HG03097 (cell line): Measurements from ENCODE around the gene PPP1R3F.
A peak's percentile ranks its signal among the peaks of the same experiment; 100 is the strongest.

ENCODE experiments used
- ATAC-seq: cut with Tn5 transposase; IDR thresholded peaks from one replicate; pipeline ENCODE4 v1.9.1; 2021; ENCODE audit not compliant: unreplicated experiment, low FRiP score

PPP1R3F gene

DNA sequence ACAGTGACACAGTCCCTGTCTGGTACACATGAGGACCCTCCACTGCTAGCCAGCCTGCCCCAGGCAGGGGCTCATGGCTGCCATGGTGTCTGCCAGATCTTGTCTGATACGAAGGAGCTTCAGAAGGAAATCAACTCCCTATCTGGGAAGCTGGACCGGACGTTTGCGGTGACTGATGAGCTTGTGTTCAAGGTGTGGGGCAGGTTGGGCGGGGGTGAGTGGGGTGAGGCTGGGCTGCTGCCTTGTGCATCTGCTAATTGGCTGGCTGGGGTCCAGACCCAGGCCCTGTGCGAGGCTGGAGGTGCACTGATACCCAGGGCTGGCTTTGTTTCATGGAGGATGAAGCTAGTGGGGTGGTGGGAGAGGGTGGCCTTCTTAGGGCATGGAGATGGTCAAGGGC, 20.5 kb upstream of the PPP1R3F start:
- no peak for ATAC-seq

- no peak for ATAC-seq
Observed at GRCh38 chrX:49249616-49250015, 20.0 kb upstream of the PPP1R3F start.

DNA sequence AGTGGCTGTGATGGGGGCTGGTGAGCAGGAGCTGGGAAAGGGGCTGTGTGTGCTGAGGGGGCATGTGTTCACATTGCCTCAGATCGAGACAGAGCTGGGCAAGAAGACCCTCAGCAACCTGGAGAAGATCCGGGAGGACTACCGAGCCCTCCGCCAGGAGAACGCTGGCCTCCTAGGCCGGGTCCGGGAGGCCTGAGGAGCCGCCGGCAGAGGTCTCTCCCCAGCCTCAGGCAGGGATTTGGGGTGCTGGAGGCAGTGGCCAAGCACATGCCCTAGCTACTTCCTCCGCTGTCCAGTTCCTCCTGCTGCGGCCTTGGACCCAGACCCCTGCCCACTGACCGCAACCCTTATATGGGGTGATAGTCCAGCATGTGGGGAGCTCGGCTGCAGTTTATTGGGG, 19.5 kb upstream of the PPP1R3F start:
- ATAC-seq, result no peak

DNA sequence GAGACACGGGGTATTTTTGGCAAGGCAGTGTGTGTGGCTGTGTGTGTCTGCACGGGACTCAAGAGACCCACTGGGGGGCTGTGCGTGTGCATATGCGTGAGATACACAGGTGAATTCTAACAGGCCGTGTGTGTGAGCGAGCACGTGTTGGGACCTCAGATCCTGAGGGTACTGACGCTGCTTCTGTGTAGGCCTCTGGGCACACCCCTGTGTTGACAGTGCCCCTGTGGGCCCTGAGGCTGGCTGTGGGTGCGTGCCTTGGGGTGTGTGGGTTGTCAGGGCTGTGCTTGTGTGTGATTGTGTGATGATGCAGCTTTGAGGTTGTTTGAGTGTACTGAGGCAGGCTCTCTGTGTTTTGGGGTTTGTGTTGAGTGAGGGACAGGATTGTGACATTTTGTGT, 19.0 kb upstream of the PPP1R3F start:
- no peak for ATAC-seq

- ATAC-seq, result no peak
Observed at GRCh38 chrX:49251325-49251724, 18.3 kb upstream of the PPP1R3F start.

- ATAC-seq, result no peak
Observed at GRCh38 chrX:49254639-49255038, 15.0 kb upstream of the PPP1R3F start.

GRCh38 chrX:49256268-49256995, 13.2 kb upstream of the PPP1R3F start:
- no peak for ATAC-seq

DNA sequence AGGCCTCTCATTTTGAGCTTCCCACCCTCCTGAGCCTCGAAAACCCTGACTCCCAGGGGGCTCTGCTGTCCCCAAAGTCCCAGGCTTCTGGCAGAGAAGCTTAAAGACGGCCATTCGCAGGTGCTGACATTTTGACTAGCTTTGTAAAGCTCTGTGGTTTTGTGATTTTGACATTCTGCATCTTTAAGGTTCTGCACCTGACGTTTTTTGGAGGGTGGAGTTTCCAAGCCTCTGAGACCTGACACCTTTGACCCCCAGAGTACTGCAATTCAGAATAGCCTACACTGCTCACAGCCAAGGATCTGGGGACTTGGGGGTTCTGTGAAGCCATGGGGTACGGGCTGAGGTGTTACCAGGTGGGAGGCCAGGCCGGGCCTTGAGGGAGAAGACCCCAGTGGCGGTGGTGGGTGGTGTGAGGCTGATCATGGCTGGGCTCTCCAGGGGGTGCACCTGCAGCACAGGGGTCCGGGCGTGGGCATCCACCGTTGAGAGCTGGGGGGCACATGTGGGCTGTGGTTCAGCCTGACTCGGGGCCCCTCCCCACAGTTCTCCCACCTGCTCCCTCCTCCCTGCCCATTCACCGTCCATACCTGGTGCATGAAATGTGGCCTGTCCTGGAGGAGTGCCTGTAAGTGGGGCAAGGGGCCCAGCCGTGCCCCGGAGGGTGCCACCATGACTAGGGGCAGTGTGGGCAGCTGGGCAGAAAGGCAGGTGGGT, 12.4 kb upstream of the PPP1R3F start:
- no peak for ATAC-seq

DNA sequence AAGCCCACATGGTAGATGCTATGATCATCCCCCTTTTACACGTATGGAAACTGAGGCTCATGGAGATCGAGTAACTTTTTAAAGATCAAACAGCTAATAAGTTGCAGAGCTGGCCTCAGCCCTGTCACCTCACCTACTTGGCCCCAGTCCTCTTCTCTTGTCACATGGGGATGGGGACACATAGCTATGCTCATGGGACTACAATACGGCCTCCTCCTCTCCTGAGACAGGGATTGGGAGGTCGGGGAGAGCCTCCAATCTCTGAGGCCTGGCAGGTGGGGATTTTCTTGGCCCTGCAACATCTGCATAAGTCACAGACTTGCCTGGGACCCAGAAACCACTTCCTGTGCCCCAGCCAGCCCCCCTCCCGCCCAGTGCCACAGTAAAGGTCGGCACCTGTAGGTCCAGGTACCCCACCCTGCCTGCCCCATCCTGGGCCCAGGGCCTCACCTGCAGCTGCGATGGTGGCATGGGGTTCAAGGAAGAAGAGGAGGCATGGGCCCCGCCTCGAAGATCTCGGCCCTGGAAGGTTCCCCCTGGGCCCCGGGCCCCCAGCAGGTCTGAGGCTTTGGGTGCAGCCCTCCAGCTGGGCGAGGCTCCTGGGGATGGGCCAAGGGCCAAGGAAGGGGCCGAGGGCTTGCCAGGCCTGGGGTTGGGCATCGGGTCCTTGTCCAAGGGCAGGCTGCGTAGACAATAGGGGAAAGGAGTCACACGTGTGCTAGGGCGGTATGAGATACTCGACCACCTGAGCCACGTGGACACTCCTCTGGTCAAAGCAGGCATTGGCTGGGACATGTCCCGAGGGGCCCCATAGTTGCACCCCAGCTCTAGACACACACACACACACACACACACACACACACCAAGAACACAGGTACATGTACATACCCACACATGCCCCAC, 11.5 kb upstream of the PPP1R3F start:
- ATAC-seq, result no peak

- no peak for ATAC-seq
Observed at GRCh38 chrX:49258749-49259124, 10.9 kb upstream of the PPP1R3F start.

GRCh38 chrX:49260221-49260985, 9.2 kb upstream of the PPP1R3F start:
- no peak for ATAC-seq

DNA sequence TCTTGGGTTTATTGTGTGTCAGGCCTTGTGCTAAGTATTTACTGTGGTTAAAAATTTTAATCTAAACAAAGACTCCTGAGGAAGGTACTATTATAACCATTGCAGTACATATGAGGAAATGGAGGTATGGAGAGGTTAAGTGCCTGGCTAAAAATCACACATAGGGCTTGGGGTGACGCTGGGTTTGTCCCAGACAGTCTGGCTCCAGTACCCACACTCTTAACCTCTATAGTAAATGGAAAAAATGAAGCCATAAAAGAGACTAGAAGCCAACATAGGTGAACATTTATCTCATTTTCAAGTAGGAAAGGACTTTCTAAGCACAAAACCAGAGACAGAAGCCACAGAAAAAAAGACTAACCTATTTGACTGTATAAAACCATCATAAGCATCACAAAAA, 7.0 kb upstream of the PPP1R3F start:
- no peak for ATAC-seq

- ATAC-seq, result no peak
Observed at GRCh38 chrX:49263631-49264030, 6.0 kb upstream of the PPP1R3F start.

- no peak for ATAC-seq
Observed at GRCh38 chrX:49264460-49264859, 5.1 kb upstream of the PPP1R3F start, which contains the start of gene FOXP3. Gene FOXP3 (minus strand): TSS chrX:49264710. CDS start chrX:49258505, 6,205 bp downstream.

DNA sequence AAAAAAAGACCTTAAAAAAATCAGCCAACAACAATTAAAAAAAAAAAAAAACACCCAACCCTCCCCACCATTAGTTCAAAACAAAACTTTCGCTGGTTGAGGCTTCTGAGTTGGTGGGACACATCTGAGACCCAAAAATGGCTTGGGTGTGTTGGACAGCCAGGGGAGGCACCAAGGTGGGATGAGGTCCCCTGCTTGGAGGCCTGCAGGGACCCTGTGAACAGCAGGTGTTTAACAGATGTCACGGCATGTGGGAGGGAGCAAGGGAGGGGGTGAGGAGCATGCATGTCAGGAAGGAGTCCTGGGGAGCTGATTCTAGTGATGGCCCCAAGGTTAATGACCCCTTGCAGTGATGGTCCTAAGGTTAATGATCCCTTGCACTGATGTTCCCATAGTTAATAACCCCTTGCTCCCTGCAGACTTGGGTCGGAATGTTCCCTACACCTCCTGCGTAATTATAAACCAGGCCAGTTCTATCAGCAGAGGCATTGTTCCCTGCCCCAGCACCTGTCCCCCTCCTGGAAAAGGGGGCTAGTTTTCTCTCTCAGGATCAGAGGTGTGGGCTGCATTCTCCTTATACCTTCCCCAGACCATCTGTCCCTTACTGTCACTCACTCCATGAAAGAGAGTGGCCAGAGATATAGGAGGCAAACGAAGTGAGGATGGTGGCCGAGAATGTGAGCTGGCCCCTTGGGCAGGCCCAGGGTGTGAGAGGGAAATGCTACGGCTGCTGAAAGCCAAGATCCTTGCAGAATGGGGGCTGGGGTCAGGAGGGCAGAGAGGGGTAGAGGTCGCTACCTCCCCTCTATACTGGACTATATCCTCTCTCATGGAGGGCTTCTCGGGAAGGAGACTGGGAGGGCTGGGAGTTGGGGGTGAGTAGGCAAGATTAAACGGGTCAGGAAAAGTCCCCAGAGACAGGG, 2.8 kb upstream of the PPP1R3F start:
- no peak for ATAC-seq

DNA sequence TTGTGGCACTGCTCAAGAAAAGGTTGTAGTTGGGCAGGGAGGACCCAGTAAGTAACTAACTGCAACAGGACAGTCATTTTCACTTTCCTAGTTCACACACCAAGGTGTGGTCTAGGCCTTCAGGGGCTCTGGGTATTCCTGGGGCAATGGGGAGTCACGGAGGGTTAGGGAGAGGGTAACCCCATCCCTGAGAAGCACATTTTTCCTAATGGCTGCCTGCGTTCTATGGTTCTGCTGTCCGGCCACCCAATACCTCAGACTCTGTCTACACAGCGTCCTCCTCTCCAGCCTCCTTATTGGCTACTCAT, 937 bp upstream of the PPP1R3F start:
- ATAC-seq, result no peak

DNA sequence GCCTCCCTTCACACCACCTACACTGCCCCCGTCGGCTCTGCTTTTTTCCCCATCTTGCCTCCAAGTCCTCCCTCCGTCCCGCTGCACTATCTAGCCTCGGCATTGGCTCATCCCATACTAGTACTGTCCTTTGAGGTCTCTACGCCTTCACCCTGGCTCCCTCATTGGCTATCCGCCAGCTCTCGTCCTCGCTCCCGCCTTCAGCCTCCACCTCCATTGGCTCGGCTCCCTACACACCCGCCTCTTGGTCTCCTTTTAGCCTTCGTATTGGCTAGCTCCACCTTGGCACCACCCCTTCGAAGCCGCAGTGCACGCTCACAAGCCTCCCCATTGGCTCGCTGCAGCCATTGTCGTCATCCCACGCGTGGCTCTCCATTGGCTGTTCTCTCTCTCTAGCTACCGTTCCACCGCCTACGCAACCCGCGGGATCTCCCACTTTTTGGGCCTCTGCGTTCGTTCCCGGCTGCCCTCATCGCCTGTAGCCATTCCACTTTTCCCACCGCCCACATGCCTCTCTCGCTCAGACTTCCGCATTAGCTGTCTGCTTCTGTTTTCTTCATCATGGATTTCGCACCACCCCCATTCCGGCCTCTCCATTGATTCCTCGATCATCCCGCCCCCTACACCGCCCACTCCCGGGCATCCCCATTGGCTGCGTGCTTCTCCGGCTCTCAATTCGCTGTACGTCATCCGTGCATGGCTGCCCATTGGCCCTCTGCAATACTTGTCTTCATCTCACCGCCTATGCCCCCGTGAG, 405 bp upstream of the PPP1R3F start:
- peak; percentile 81 for ATAC-seq

DNA sequence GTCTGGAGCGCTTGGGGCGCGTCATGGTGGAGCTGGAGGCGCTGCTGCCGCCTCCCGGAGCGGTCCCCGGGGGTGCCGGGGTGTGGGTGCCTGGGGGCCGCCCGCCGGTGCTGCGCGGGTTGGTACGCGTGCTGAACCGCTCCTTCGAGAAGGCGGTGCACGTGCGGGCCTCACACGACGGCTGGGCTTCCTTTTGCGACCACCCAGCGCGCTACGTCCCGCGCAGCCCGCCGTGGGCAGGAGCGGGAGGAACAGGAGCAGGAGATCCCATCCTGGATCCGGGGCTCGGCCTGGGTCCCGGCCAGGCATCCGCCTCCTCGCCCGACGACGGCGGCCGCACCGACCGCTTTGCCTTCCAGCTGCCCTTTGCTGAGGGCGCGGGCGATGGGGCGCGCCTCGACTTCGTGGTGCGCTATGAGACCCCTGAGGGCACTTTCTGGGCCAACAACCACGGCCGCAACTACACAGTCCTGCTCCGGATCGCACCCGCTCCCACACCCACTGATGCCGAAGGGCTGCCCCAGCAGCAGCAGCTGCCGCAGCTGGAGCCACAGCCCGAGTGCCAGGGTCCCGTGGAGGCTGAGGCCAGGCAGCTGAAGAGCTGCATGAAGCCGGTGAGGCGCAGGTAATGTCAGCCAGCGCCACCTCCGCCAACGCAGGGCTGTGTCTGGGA, 792 bp downstream of the PPP1R3F start:
- ATAC-seq, result no peak
